K562 (cell line): ENCODE results near the gene SPTSSA. TPM values are rescaled to one million over a fixed set of nuclear protein-coding genes. Genes with fewer than 3 reads are reported as not detected.
A peak's percentile ranks its signal among the peaks of the same experiment; 100 is the strongest.

Experiments used
- ATAC-seq: fragments of 200-7000 bp; cut with Tn5 transposase; 3 replicates; pipeline ENCODE4 v1.9.1; 2020; ENCODE audit warnings: moderate library complexity
- BruUV-seq: library from RNA; stranded (reverse); fragments of 400-500 nt; replicated peaks from 2 replicates; lab custom pipeline; 2021; lab: Mats Ljungman, UMichigan
- CTCF ChIA-PET: fragments of 300-600 bp; formaldehyde crosslinking; extraction: SDS; loops from one replicate; lab custom pipeline; 2021; ENCODE audit warnings: low intra/inter-chr PET ratio; lab: Yijun Ruan, JAX
- POLR2A ChIA-PET: fragments of 300-600, 350-650 bp; sonication (Branson Sonifier 250); formaldehyde crosslinking; extraction: SDS; loops from one replicate; lab custom pipeline; 2021; ENCODE audit warnings: antibody characterized with exemption, inconsistent platforms; lab: Yijun Ruan, JAX
- DNase-seq, 4 experiments: peaks; one replicate each; pipeline versions ENCODE4 v3.0.0 to v3.0.0-alpha.2; 2011 to 2018; ENCODE audit warnings: low spot score in 3 of 4, mixed read lengths in 3 of 4; ENCODE audit errors: extremely low read depth in 1 of 4
- FAIRE-seq: peaks from 2 replicates; lab custom pipeline; 2011; peaks lifted over from hg19 to GRCh38; lab: Jason Lieb, UNC
- H2AFZ ChIP-seq: 2 replicates; pipeline ENCODE4 v1.6.0; 2011; ENCODE audit warnings: low read depth, low read length, control low read depth, inconsistent platforms
- H3K27ac ChIP-seq: fragments of 200-600 bp; 3 replicates; pipeline ENCODE4 v1.8.0; 2011; ENCODE audit warnings: low read depth, mild to moderate bottlenecking, control low read depth, inconsistent platforms, low read length, moderate library complexity, mixed read lengths; ENCODE audit errors: extremely low read depth
- H3K27me3 ChIP-seq, 2 experiments: fragments of 300-600 bp in 1 of 2; 2 replicates in 1 of 2; 3 replicates in 1 of 2; pipeline versions ENCODE4 v1.6.0 to v1.8.0; 2011; ENCODE audit warnings: inconsistent platforms in 2 of 2, low read length in 2 of 2, mild to moderate bottlenecking in 1 of 2, mixed read lengths in 1 of 2, moderate library complexity in 1 of 2; ENCODE audit not compliant: control insufficient read depth in 2 of 2, insufficient read depth in 2 of 2
- H3K36me3 ChIP-seq: fragments of 300-600 bp; 3 replicates; pipeline ENCODE4 v1.8.0; 2011; ENCODE audit warnings: mild to moderate bottlenecking, low read length, inconsistent platforms; ENCODE audit not compliant: control insufficient read depth, insufficient read depth
- H3K4me1 ChIP-seq, 2 experiments: fragments of 200-600 bp in 1 of 2; replicated peaks in 1 of 2; 2 replicates in 1 of 2; 3 replicates in 1 of 2; pipeline versions ENCODE4 v1.5.1 to v1.8.0; 2011; ENCODE audit warnings: inconsistent platforms in 2 of 2, low read length in 2 of 2, mild to moderate bottlenecking in 1 of 2, mixed read lengths in 1 of 2, moderate library complexity in 1 of 2; ENCODE audit not compliant: control insufficient read depth in 2 of 2, insufficient read depth in 2 of 2
- H3K4me2 ChIP-seq: 2 replicates; pipeline ENCODE4 v1.6.1; 2011; ENCODE audit warnings: low read length, control low read depth, inconsistent platforms, mixed read lengths; ENCODE audit not compliant: insufficient read depth
- H3K4me3 ChIP-seq: fragments of 200-600 bp; sonication (generic), shearing (Covaris generic); 2 replicates; pipeline ENCODE4 v1.5.1; 2016; ENCODE audit warnings: control low read depth, inconsistent platforms
- H3K79me2 ChIP-seq: fragments of 200-600 bp; 3 replicates; pipeline ENCODE4 v1.8.0; 2011; ENCODE audit warnings: low read length, inconsistent platforms; ENCODE audit not compliant: control insufficient read depth, insufficient read depth
- H3K9ac ChIP-seq, 2 experiments: 2 replicates each; pipeline versions ENCODE4 v1.6.0 to v1.6.1; 2011; ENCODE audit warnings: low read depth in 2 of 2, low read length in 2 of 2, control low read depth in 1 of 2, inconsistent platforms in 1 of 2, mild to moderate bottlenecking in 1 of 2, mixed read lengths in 1 of 2; ENCODE audit not compliant: insufficient read depth in 1 of 2
- H3K9me1 ChIP-seq: one replicate; pipeline ENCODE4 v1.6.0; 2011; ENCODE audit warnings: inconsistent platforms, mild to moderate bottlenecking, low read length, moderate library complexity; ENCODE audit not compliant: control insufficient read depth, insufficient read depth
- H3K9me3 ChIP-seq: replicated peaks from 2 replicates; pipeline ENCODE4 v1.5.1; 2011; ENCODE audit warnings: low read depth, low read length, inconsistent platforms; ENCODE audit not compliant: control insufficient read depth, insufficient read depth
- H4K20me1 ChIP-seq: replicated peaks from 2 replicates; pipeline ENCODE4 v1.6.1; 2011; ENCODE audit warnings: low read length, inconsistent platforms, mixed read lengths; ENCODE audit not compliant: control insufficient read depth, insufficient read depth
- HNRNPUL1 ChIP-seq: fragments of 200-400 bp; formaldehyde crosslinking; IDR thresholded peaks from 2 replicates; pipeline ENCODE4 v1.6.1; 2017; ENCODE audit warnings: low read length
- SIX5 ChIP-seq, 2 experiments: IDR thresholded peaks; 2 replicates each; pipeline ENCODE4 v1.6.1; 2011; ENCODE audit warnings: low read length in 2 of 2, borderline replicate concordance in 1 of 2, low read depth in 1 of 2, mild to moderate bottlenecking in 1 of 2, moderate library complexity in 1 of 2; ENCODE audit not compliant: insufficient read depth in 1 of 2
- TCF3 ChIP-seq: sonication (generic); formaldehyde crosslinking; IDR thresholded peaks from 2 replicates; pipeline ENCODE4 v1.4.0; 2020; ENCODE audit warnings: mild to moderate bottlenecking, missing genetic modification reagents
- ZNF639 ChIP-seq, 2 experiments: fragments of 200-800 bp in 1 of 2; sonication (Bioruptor generic) in 1 of 2; sonication (generic) in 1 of 2; formaldehyde crosslinking in 1 of 2; IDR thresholded peaks in 1 of 2; conservative IDR thresholded peaks in 1 of 2; 2 replicates each; pipeline versions ENCODE4 v1.5.0 to v1.6.1; 2016 to 2020; ENCODE audit warnings: missing compliant biosample characterization in 1 of 2, missing genetic modification characterization in 1 of 2, missing genetic modification reagents in 1 of 2
- WGBS: fragments of 100-300 bp; shearing (Covaris generic); methylation state at CpG from one replicate; pipeline ENCODE4 v1.1.6; 2016; ENCODE audit warnings: low coverage, mixed read lengths; ENCODE audit not compliant: insufficient coverage; ENCODE audit errors: missing lambda C conversion rate; 5-methylcytosine and 5-hydroxymethylcytosine counted together
- in situ Hi-C: fragments of 300-500 bp; cut with MboI; formaldehyde crosslinking; loops from 4 replicates; pipeline ENCODE4 v1.15.0; 2018; ENCODE audit warnings: inconsistent platforms, mixed read lengths
- intact Hi-C: fragments of 100-400 bp; cut with micrococcal nuclease; formaldehyde crosslinking; loops from 2 replicates; pipeline ENCODE4 v1.14.2; 2022
- polyA plus RNA-seq, 8 experiments: library from polyadenylated mRNA; depleted of rRNA in 4 of 8; stranded (reverse) in 5 of 8; unstranded in 3 of 8; fragments of >200 nt; fragmentation: Nextera tagmentation in 2 of 8; fragmentation: Illumina TruSeq in 1 of 8; extraction: Ambion mirVana in 2 of 8; extraction: Trizol in 1 of 8; gene quantifications; 2 replicates each; pipeline versions ENCODE4 v1.2.1 to v1.2.3, GENCODE V29; 2011 to 2014; ENCODE audit warnings: inconsistent platforms in 1 of 8, missing spikeins in 1 of 8
- total RNA-seq, 7 experiments: library from RNA; depleted of rRNA in 6 of 7; stranded (reverse); fragments of >200 nt in 6 of 7; fragmentation: Illumina TruSeq in 2 of 7; extraction: Trizol in 2 of 7; gene quantifications; 2 replicates each; pipeline versions ENCODE4 v1.2.1 to v1.2.3, GENCODE V29; 2011 to 2021; ENCODE audit warnings: low replicate concordance in 1 of 7
- TF ChIP-seq, protein P1 (sequence below), 2 experiments: fragments of 450-650 bp; conservative IDR thresholded peaks; 2 replicates each; pipeline ENCODE4 v1.6.1; 2017; ENCODE audit warnings: mild to moderate bottlenecking in 2 of 2, moderate library complexity in 2 of 2
- TF ChIP-seq, protein P2 (sequence below): sonication (generic); formaldehyde crosslinking; IDR thresholded peaks from 2 replicates; pipeline ENCODE4 v1.4.0; 2020; ENCODE audit warnings: mild to moderate bottlenecking, missing genetic modification reagents

The SPTSSA gene
- total and polyA plus RNA-seq, 9 of the 15 experiments (the other 6 are each of a cell fraction or from before 2014, with no cell fraction given), result 6.8 to 35.7 (median 22.0) TPM

DNA sequence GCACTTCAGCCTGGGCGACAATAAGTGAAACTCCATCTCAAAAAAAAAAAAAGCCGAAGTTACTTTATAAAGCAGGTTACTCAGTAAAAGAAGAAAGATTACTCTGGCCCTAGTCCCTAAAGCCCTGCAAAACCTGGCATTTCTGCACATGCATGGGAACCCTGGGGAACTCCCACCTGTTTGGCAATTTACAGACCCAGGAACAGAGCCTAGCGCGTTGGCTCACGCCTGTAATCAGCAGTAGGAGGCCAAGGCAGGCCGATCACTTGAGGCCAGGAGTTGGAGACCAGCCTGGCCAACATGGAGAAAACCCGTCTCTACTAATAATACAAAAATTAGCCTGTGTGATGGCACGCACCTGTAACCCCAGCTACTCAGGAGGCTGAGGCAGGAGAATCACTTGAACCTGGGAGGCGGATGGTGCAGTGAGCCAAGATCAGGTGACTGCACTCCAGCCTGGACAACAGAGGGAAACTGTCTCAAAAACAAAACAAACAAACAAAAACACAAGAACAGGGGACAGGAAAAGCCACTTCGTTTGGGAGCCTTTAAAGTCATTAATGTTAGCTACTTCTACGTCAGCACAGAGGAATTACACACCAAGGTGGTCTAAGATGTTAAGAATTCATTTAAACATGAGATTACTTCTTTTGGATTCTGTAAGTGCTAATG lies 34.1 kb upstream of the SPTSSA start:
- CTCF ChIA-PET, result interaction anchor here (0.7 kb wide), 1 partner anchor 21 kb away, joined by 3 read pairs; no protein-coding TSS in a partner anchor
- DNase-seq, result no peak
- Histone ChIP-seq H4K20me1 (no peaks in the 10 kb centered on the region), H3K27ac (peak overlapping the region; percentile 81; the same call in 1 of the 3 replicates), H3K4me1 (peaks cover 0 to 14% of the 10 kb centered on the region in 2 experiments; a peak in 3 of 5 replicates), H3K4me3 (no peak overlapping the region), H3K9ac (no peak overlapping the region)
- intact Hi-C loops, result loop anchor here (5.0 kb wide), 1 partner anchor 34 kb away; the partner anchor contains the start of gene SPTSSA
- BruUV-seq, result no TSS peak
- POLR2A ChIA-PET, result no interaction called here
- no peak for TF ChIP-seq HNRNPUL1
- TF ChIP-seq, all 486 proteins: peak for 0
- FAIRE-seq (no peak), ATAC-seq (no peak)
- in situ Hi-C loops, result no loop called here
- Histone ChIP-seq H2AFZ (peak overlapping the region; percentile 99), H3K27me3 (no peaks in the 10 kb centered on the region), H3K36me3 (no peaks in the 10 kb centered on the region), H3K79me2 (no peaks in the 10 kb centered on the region), H3K9me3 (no peaks in the 10 kb centered on the region), H3K9me1 (no peaks in the 10 kb centered on the region), H3K4me2 (peak overlapping the region; percentile 76; the same call in 1 of the 2 replicates)
- WGBS, result 74% methylated on average over 10 of the region's 11 CpGs

DNA sequence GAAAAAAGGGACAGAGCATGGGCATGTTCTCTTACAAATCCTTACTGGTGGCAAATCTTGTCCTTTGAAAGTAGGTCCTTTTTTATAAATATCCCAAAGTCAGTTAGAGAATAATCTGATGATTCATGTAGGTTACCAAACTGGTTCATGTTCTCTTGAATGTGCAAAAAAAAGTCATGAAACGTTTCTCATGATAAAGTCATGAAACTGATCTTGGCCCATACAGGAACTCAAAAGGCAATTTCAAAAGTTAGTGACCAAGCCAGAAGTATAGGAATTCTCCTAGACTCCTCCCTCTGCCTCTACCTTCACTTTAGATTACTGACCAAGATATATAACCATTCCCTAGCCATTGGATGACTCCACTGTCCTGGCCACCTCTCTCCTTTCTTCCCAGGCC lies 27.3 kb upstream of the SPTSSA start:
- Histone ChIP-seq H3K27me3 (no peaks in the 10 kb centered on the region), H2AFZ (0 out of 2 replicates have a peak overlapping the region, but pooled peaks have one; percentile 26), H3K9ac (no peak overlapping the region), H3K27ac (no peak overlapping the region), H3K4me1 (no peaks in the 10 kb centered on the region), H3K4me2 (no peak overlapping the region), H3K4me3 (no peak overlapping the region), H4K20me1 (no peaks in the 10 kb centered on the region), H3K36me3 (no peaks in the 10 kb centered on the region), H3K9me3 (no peaks in the 10 kb centered on the region), H3K9me1 (no peaks in the 10 kb centered on the region), H3K79me2 (no peaks in the 10 kb centered on the region)
- intact Hi-C loops, result no loop called here
- ATAC-seq, result no peak
- no peak for FAIRE-seq
- in situ Hi-C loops, result no loop called here
- ChIA-PET POLR2A (no interaction called here), CTCF (no interaction called here)
- WGBS, result 0% methylated on average over 1 of the region's 1 CpG
- DNase-seq, result no peak
- BruUV-seq, result no TSS peak
- TF ChIP-seq TCF3 (no peak), ZNF639 (CRISPR knock-in tag; conservative IDR thresholded peaks at IDR 0.05 in 1 of 2, IDR thresholded peaks at IDR 0.05 in 1 of 2) (no peak), SIX5 (IDR thresholded peaks at IDR 0.05; ENCODE audit: borderline replicate concordance in 1 of 2, insufficient read depth in 1 of 2, low read depth in 1 of 2, low read length in 2 of 2) (no peak)
- TF ChIP-seq, protein P1, sequence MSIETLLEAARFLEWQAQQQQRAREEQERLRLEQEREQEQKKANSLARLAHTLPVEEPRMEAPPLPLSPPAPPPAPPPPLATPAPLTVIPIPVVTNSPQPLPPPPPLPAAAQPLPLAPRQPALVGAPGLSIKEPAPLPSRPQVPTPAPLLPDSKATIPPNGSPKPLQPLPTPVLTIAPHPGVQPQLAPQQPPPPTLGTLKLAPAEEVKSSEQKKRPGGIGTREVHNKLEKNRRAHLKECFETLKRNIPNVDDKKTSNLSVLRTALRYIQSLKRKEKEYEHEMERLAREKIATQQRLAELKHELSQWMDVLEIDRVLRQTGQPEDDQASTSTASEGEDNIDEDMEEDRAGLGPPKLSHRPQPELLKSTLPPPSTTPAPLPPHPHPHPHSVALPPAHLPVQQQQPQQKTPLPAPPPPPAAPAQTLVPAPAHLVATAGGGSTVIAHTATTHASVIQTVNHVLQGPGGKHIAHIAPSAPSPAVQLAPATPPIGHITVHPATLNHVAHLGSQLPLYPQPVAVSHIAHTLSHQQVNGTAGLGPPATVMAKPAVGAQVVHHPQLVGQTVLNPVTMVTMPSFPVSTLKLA (conservative IDR thresholded peaks at IDR 0.05), result no peak
- TF ChIP-seq, protein P2, sequence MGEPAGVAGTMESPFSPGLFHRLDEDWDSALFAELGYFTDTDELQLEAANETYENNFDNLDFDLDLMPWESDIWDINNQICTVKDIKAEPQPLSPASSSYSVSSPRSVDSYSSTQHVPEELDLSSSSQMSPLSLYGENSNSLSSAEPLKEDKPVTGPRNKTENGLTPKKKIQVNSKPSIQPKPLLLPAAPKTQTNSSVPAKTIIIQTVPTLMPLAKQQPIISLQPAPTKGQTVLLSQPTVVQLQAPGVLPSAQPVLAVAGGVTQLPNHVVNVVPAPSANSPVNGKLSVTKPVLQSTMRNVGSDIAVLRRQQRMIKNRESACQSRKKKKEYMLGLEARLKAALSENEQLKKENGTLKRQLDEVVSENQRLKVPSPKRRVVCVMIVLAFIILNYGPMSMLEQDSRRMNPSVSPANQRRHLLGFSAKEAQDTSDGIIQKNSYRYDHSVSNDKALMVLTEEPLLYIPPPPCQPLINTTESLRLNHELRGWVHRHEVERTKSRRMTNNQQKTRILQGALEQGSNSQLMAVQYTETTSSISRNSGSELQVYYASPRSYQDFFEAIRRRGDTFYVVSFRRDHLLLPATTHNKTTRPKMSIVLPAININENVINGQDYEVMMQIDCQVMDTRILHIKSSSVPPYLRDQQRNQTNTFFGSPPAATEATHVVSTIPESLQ (CRISPR knock-in tag), result no peak
